H1 (cell line): Measurements from ENCODE around the gene TEX10. TPM values are rescaled to one million over a fixed set of nuclear protein-coding genes. Genes with fewer than 3 reads are reported as not detected.

Experiments
- CTCF ChIA-PET: fragments of 300-600 bp; sonication (Branson Sonifier 250); formaldehyde crosslinking; loops from one replicate; lab custom pipeline; 2021; ENCODE audit not compliant: partially characterized antibody; lab: Charles Lee
- POLR2A ChIA-PET: fragments of 300-600 bp; sonication (Branson Sonifier 250); formaldehyde crosslinking; loops from one replicate; lab custom pipeline; 2021; ENCODE audit warnings: inconsistent platforms; ENCODE audit not compliant: partially characterized antibody; lab: Charles Lee
- DNase-seq, 2 experiments: peaks; one replicate each; pipeline versions ENCODE4 v3.0.0 to v3.0.0-alpha.2; 2010 to 2022; ENCODE audit warnings: low spot score in 2 of 2, low read depth in 1 of 2, mixed read lengths in 1 of 2
- FAIRE-seq: peaks from 2 replicates; lab custom pipeline; 2011; peaks lifted over from hg19 to GRCh38; lab: Jason Lieb, UNC
- H2AFZ ChIP-seq: 2 replicates; pipeline ENCODE4 v1.8.1; 2012; ENCODE audit warnings: low read length, inconsistent platforms
- H2AK5ac ChIP-seq: 2 replicates; pipeline ENCODE4 v1.6.1; 2013; ENCODE audit warnings: low read depth, low read length
- H2BK120ac ChIP-seq: replicated peaks from 2 replicates; pipeline ENCODE3; 2013; ENCODE audit warnings: low read depth, low read length, inconsistent platforms
- H2BK12ac ChIP-seq: 2 replicates; pipeline ENCODE4 v1.6.1; 2013; ENCODE audit warnings: low read depth, low read length
- H2BK15ac ChIP-seq: 2 replicates; pipeline ENCODE4 v1.6.1; 2013; ENCODE audit warnings: low read length
- H2BK20ac ChIP-seq: 2 replicates; pipeline ENCODE4 v1.6.1; 2013; ENCODE audit warnings: low read length
- H2BK5ac ChIP-seq: 2 replicates; pipeline ENCODE4 v1.6.1; 2013; ENCODE audit warnings: low read depth, low read length
- H3K14ac ChIP-seq: 2 replicates; pipeline ENCODE4 v1.6.1; 2013; ENCODE audit warnings: inconsistent platforms; ENCODE audit not compliant: insufficient read length
- H3K18ac ChIP-seq: 2 replicates; pipeline ENCODE4 v1.6.1; 2013; ENCODE audit warnings: low read length; ENCODE audit errors: extremely low read depth
- H3K23ac ChIP-seq: 2 replicates; pipeline ENCODE4 v1.6.1; 2013; ENCODE audit warnings: inconsistent platforms; ENCODE audit not compliant: insufficient read length
- H3K23me2 ChIP-seq: 2 replicates; pipeline ENCODE4 v1.6.1; 2013; ENCODE audit warnings: low read depth, low read length
- H3K27ac ChIP-seq: 2 replicates; pipeline ENCODE4 v1.6.1; 2011; ENCODE audit warnings: low read depth, low read length, inconsistent platforms
- H3K27me3 ChIP-seq, 4 experiments: replicated peaks in 1 of 4; 1 replicate in 1 of 4; 2 replicates in 3 of 4; pipeline versions ENCODE4 v1.6.1 to v1.8.1; 2011 to 2013; ENCODE audit warnings: low read length in 3 of 4, mild to moderate bottlenecking in 3 of 4, inconsistent platforms in 2 of 4, mixed read lengths in 2 of 4, moderate library complexity in 1 of 4; ENCODE audit not compliant: control insufficient read depth in 3 of 4, insufficient read depth in 3 of 4; ENCODE audit errors: extremely low read depth in 1 of 4
- H3K36me3 ChIP-seq, 4 experiments: 2 replicates each; pipeline versions ENCODE4 v1.6.1 to v1.8.1; 2011 to 2013; ENCODE audit warnings: mild to moderate bottlenecking in 4 of 4, low read length in 3 of 4, moderate library complexity in 2 of 4, control low read depth in 1 of 4, inconsistent platforms in 1 of 4; ENCODE audit not compliant: insufficient read depth in 4 of 4, control insufficient read depth in 2 of 4
- H3K4ac ChIP-seq: replicated peaks from 2 replicates; pipeline ENCODE3; 2013; ENCODE audit warnings: low read length, low read depth, mixed read lengths, inconsistent platforms; ENCODE audit not compliant: insufficient read length
- H3K4me1 ChIP-seq, 4 experiments: replicated peaks in 1 of 4; 1 replicate in 1 of 4; 2 replicates in 3 of 4; pipeline versions ENCODE4 v1.6.1 to v1.8.1; 2011 to 2013; ENCODE audit warnings: low read length in 3 of 4, inconsistent platforms in 2 of 4, mixed read lengths in 1 of 4; ENCODE audit not compliant: insufficient read depth in 4 of 4, control insufficient read depth in 3 of 4
- H3K4me2 ChIP-seq, 2 experiments: 2 replicates each; pipeline versions ENCODE4 v1.6.1 to v1.8.1; 2011 to 2013; ENCODE audit warnings: low read depth in 2 of 2, low read length in 2 of 2, control low read depth in 1 of 2, inconsistent platforms in 1 of 2, mild to moderate bottlenecking in 1 of 2; ENCODE audit not compliant: insufficient read depth in 1 of 2
- H3K4me3 ChIP-seq, 4 experiments: fragments of 200-600, 300-600 bp in 1 of 4; sonication (generic), shearing (Covaris generic), sonication (Bioruptor Twin) in 1 of 4; 2 replicates each; pipeline versions ENCODE4 v1.5.1 to v1.8.1; 2011 to 2016; ENCODE audit warnings: low read length in 4 of 4, low read depth in 3 of 4, control low read depth in 2 of 4, inconsistent platforms in 2 of 4, mild to moderate bottlenecking in 2 of 4, mixed read lengths in 1 of 4, moderate library complexity in 1 of 4; ENCODE audit not compliant: insufficient read depth in 2 of 4; ENCODE audit errors: extremely low read depth in 1 of 4
- H3K56ac ChIP-seq: replicated peaks from 2 replicates; pipeline ENCODE3; 2013; ENCODE audit warnings: low read depth, mild to moderate bottlenecking, mixed read lengths, low read length, inconsistent platforms; ENCODE audit not compliant: insufficient read length
- H3K79me1 ChIP-seq: 2 replicates; pipeline ENCODE4 v1.6.1; 2013; ENCODE audit warnings: low read depth, low read length, control low read depth
- H3K79me2 ChIP-seq, 2 experiments: 2 replicates each; pipeline versions ENCODE4 v1.6.1 to v1.8.1; 2012 to 2013; ENCODE audit warnings: low read length in 2 of 2, mild to moderate bottlenecking in 2 of 2, inconsistent platforms in 1 of 2; ENCODE audit not compliant: insufficient read depth in 2 of 2, control insufficient read depth in 1 of 2
- H3K9ac ChIP-seq, 4 experiments: replicated peaks in 1 of 4; 1 replicate in 1 of 4; 2 replicates in 3 of 4; pipeline versions ENCODE4 v1.6.1 to v1.8.1; 2011 to 2013; ENCODE audit warnings: low read depth in 3 of 4, low read length in 3 of 4, control low read depth in 2 of 4, mild to moderate bottlenecking in 2 of 4, moderate library complexity in 2 of 4, inconsistent platforms in 1 of 4; ENCODE audit errors: extremely low read depth in 1 of 4
- H3K9me3 ChIP-seq, 2 experiments: 2 replicates each; pipeline versions ENCODE4 v1.6.1 to v1.8.1; 2012 to 2013; ENCODE audit warnings: mild to moderate bottlenecking in 2 of 2, moderate library complexity in 2 of 2, control low read depth in 1 of 2, inconsistent platforms in 1 of 2, low read depth in 1 of 2, low read length in 1 of 2, mixed read lengths in 1 of 2; ENCODE audit not compliant: insufficient read depth in 2 of 2
- H4K20me1 ChIP-seq, 2 experiments: replicated peaks in 1 of 2; 2 replicates each; pipeline versions ENCODE3 to v1.8.1; 2011 to 2013; ENCODE audit warnings: inconsistent platforms in 2 of 2, low read length in 2 of 2, mild to moderate bottlenecking in 1 of 2; ENCODE audit not compliant: insufficient read depth in 2 of 2, control insufficient read depth in 1 of 2
- H4K5ac ChIP-seq: 2 replicates; pipeline ENCODE4 v1.6.1; 2013; ENCODE audit warnings: low read length, low read depth, mixed read lengths, inconsistent platforms; ENCODE audit not compliant: insufficient read length
- H4K8ac ChIP-seq: 2 replicates; pipeline ENCODE4 v1.8.0; 2013; ENCODE audit warnings: mild to moderate bottlenecking, moderate library complexity, low read length, inconsistent platforms; ENCODE audit not compliant: insufficient read depth; ENCODE audit errors: extremely low read depth
- H4K91ac ChIP-seq: replicated peaks from 2 replicates; pipeline ENCODE3; 2013; ENCODE audit warnings: low read length, mixed read lengths, inconsistent platforms; ENCODE audit not compliant: insufficient read length
- CBX8 ChIP-seq: fragments of 300-800, 300-1000 bp; sonication (generic); IDR thresholded peaks from 2 replicates; pipeline ENCODE4 v1.7.1; 2016; ENCODE audit warnings: low read depth, low read length, borderline replicate concordance
- CEBPB ChIP-seq: IDR thresholded peaks from 2 replicates; pipeline ENCODE4 v1.6.1; 2012; ENCODE audit warnings: low read depth, low read length
- CHD1 ChIP-seq: IDR thresholded peaks from 2 replicates; pipeline ENCODE4 v1.6.1; 2012; ENCODE audit warnings: low read depth, low read length, improper control_type of control experiment
- EGR1 ChIP-seq: IDR thresholded peaks from 2 replicates; pipeline ENCODE4 v1.6.1; 2011; ENCODE audit warnings: low read depth, low read length, borderline replicate concordance
- EP300 ChIP-seq, 2 experiments: IDR thresholded peaks; 1 replicate in 1 of 2; 2 replicates in 1 of 2; pipeline ENCODE4 v1.6.1; 2011 to 2012; ENCODE audit warnings: low read depth in 2 of 2, low read length in 2 of 2, mild to moderate bottlenecking in 2 of 2, borderline replicate concordance in 1 of 2, inconsistent platforms in 1 of 2, moderate library complexity in 1 of 2
- JUN ChIP-seq: IDR thresholded peaks from 2 replicates; pipeline ENCODE4 v1.6.1; 2011; ENCODE audit warnings: low read depth, mild to moderate bottlenecking, improper control_type of control experiment, low read length
- PHF8 ChIP-seq: fragments of 200-600 bp; sonication (generic); conservative IDR thresholded peaks from 2 replicates; pipeline ENCODE4 v1.7.1; 2012; ENCODE audit warnings: low read depth, mild to moderate bottlenecking, inconsistent platforms, low read length, moderate library complexity
- POLR2AphosphoS5 ChIP-seq: IDR thresholded peaks from 2 replicates; pipeline ENCODE4 v1.6.1; 2011; ENCODE audit warnings: low read depth, low read length
- SP2 ChIP-seq: IDR thresholded peaks from 2 replicates; pipeline ENCODE4 v1.6.1; 2012; ENCODE audit warnings: mild to moderate bottlenecking, low read length, inconsistent platforms
- WGBS, 2 experiments: shearing (Covaris generic) in 1 of 2; methylation state at CpG; one replicate each; pipeline versions ENCODE4 v1.1.6 to v1.1.7; 2013 to 2015; ENCODE audit warnings: low lambda C conversion rate in 2 of 2, mixed read lengths in 2 of 2, inconsistent platforms in 1 of 2, low coverage in 1 of 2, missing lambda C conversion rate in 1 of 2; ENCODE audit not compliant: insufficient replicate concordance in 2 of 2, insufficient coverage in 1 of 2, insufficient read length in 1 of 2; ENCODE audit errors: extremely low coverage in 1 of 2, missing lambda C conversion rate in 1 of 2; 5-methylcytosine and 5-hydroxymethylcytosine counted together
- polyA plus RNA-seq, 7 experiments: library from polyadenylated mRNA; depleted of rRNA in 3 of 7; stranded (reverse) in 5 of 7; unstranded in 2 of 7; fragments of >200 nt in 5 of 7; fragments of 200-250 nt in 2 of 7; gene quantifications; 1 replicate in 5 of 7; 2 replicates in 1 of 7; 4 replicates in 1 of 7; pipeline versions ENCODE4 v1.2.1 to v1.2.3, GENCODE V29; 2011 to 2013; ENCODE audit warnings: missing spikeins in 2 of 7, mixed read lengths in 2 of 7
- total RNA-seq: library from RNA; stranded (reverse); fragmentation: NEBNext Ultra II Directional; extraction: Animal tissue kit (Norgen Biotek cat#: 25700); gene quantifications from 2 replicates; pipeline ENCODE4 v1.2.1, GENCODE V29; 2021
- TF ChIP-seq, protein P1 (sequence below), 3 experiments: IDR thresholded peaks; 1 replicate in 2 of 3; 2 replicates in 1 of 3; pipeline versions ENCODE4 v1.5.1 to v1.6.1; 2011; ENCODE audit warnings: low read length in 3 of 3, mild to moderate bottlenecking in 3 of 3, inconsistent platforms in 2 of 3, low read depth in 1 of 3, moderate library complexity in 1 of 3; ENCODE audit not compliant: insufficient read depth in 1 of 3; ENCODE audit errors: control extremely low read depth in 1 of 3

Gene TEX10
- total and polyA plus RNA-seq, 2 of the 8 experiments (the other 6 are each of a cell fraction or from before 2014, with no cell fraction given): 46.9 to 81.0 TPM

DNA sequence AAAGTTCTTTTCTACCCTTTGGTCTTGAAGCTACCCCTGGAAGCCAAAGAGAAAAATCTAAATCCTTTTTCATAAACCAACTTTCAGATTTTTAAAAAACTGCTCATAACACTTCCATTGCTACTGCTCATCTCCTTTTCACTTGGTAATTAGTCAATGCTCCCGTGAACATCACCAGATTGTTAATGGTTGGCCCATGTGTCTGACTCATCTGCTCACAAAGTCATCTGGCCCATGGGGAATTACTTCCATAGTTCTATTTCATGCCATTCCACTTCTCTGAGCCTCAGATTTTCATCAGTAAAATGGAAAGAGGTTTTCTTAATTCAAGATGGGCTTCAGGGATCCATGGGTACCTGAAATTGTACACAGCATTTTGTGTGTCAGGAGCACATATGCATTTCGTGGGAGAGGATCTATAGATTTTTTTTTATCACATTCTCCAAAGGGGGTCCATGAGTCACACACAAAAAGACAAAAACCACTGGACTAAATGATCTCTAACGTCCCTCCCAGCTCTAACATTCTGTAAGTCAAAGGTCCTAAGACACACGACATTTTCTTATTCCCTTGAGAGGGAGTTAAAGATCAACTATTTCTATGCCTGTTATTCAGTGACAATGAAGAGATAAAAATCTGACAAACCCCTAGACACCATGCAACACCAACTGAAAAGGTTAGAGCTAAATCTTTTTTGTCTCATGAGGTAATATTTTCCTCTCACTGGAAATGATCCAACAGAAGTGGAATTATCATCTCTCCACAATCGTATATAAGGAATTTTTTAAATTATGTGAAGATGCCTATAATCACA lies 75.4 kb downstream of the TEX10 start:
- H4K8ac ChIP-seq: no peak overlapping the region
- no peak overlapping the region for H2BK20ac ChIP-seq
- no peaks in the 10 kb centered on the region for H3K36me3 ChIP-seq
- no peak overlapping the region for H4K91ac ChIP-seq
- H3K23me2 ChIP-seq: no peaks in the 10 kb centered on the region
- H3K14ac ChIP-seq: no peak overlapping the region
- CTCF ChIA-PET: interaction anchor here (1.0 kb wide), 1 partner anchor 48 kb away, joined by 3 read pairs; no protein-coding TSS in a partner anchor
- DNase-seq: no peak
- H2BK12ac ChIP-seq: no peak overlapping the region
- no peaks in the 10 kb centered on the region for H3K9me3 ChIP-seq
- no peak overlapping the region for H3K4ac ChIP-seq
- no peaks in the 10 kb centered on the region for H3K27me3 ChIP-seq
- H2AK5ac ChIP-seq: no peak overlapping the region
- POLR2A ChIA-PET: no interaction called here
- H3K9ac ChIP-seq: no peak overlapping the region
- FAIRE-seq: no peak
- H3K23ac ChIP-seq: no peak overlapping the region
- H3K27ac ChIP-seq: no peak overlapping the region
- WGBS, 2 experiments: 88% methylated on average over 5 of the region's 5 CpGs; no CpG with 5 or more reads in 1 of the 2 experiments
- no peaks in the 10 kb centered on the region for H3K79me2 ChIP-seq
- no peak overlapping the region for H3K18ac ChIP-seq
- no peak overlapping the region for H2BK120ac ChIP-seq
- no peaks in the 10 kb centered on the region for H3K4me1 ChIP-seq
- H2BK15ac ChIP-seq: no peak overlapping the region
- no peak overlapping the region for H4K5ac ChIP-seq
- H3K56ac ChIP-seq: no peak overlapping the region
- H3K4me3 ChIP-seq: no peak overlapping the region
- no peak overlapping the region for H2BK5ac ChIP-seq
- H3K79me1 ChIP-seq: no peaks in the 10 kb centered on the region
- H3K4me2 ChIP-seq: no peak overlapping the region
- peaks cover 0 to under 1% of the 10 kb centered on the region in 2 experiments for H4K20me1 ChIP-seq
- no peak overlapping the region for H2AFZ ChIP-seq
- no peak for TF ChIP-seq PHF8
- TF ChIP-seq, protein P1, sequence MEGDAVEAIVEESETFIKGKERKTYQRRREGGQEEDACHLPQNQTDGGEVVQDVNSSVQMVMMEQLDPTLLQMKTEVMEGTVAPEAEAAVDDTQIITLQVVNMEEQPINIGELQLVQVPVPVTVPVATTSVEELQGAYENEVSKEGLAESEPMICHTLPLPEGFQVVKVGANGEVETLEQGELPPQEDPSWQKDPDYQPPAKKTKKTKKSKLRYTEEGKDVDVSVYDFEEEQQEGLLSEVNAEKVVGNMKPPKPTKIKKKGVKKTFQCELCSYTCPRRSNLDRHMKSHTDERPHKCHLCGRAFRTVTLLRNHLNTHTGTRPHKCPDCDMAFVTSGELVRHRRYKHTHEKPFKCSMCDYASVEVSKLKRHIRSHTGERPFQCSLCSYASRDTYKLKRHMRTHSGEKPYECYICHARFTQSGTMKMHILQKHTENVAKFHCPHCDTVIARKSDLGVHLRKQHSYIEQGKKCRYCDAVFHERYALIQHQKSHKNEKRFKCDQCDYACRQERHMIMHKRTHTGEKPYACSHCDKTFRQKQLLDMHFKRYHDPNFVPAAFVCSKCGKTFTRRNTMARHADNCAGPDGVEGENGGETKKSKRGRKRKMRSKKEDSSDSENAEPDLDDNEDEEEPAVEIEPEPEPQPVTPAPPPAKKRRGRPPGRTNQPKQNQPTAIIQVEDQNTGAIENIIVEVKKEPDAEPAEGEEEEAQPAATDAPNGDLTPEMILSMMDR (IDR thresholded peaks at IDR 0.05; ENCODE audit: control extremely low read depth in 1 of 3, insufficient read depth in 1 of 3, low read depth in 1 of 3, low read length in 3 of 3): no peak
- TF ChIP-seq CBX8: no peak
- TF ChIP-seq CEBPB: no peak
- no peak for TF ChIP-seq EP300 (IDR thresholded peaks at IDR 0.05; ENCODE audit: borderline replicate concordance in 1 of 2, low read depth in 2 of 2, low read length in 2 of 2)
- TF ChIP-seq SP2: no peak
- TF ChIP-seq CHD1: no peak
- no peak for TF ChIP-seq EGR1
- TF ChIP-seq JUN: no peak
- no peak for TF ChIP-seq POLR2AphosphoS5
